K562 (cell line): ENCODE results near the gene PSD4. TPM values are rescaled to one million over a fixed set of nuclear protein-coding genes. Genes with fewer than 3 reads are reported as not detected.

Experiments
- ATAC-seq: fragments of 200-7000 bp; cut with Tn5 transposase; 3 replicates; pipeline ENCODE4 v1.9.1; 2020; ENCODE audit warnings: moderate library complexity
- BruUV-seq: library from RNA; stranded (reverse); fragments of 400-500 nt; replicated peaks from 2 replicates; lab custom pipeline; 2021; lab: Mats Ljungman, UMichigan
- CTCF ChIA-PET: fragments of 300-600 bp; formaldehyde crosslinking; extraction: SDS; loops from one replicate; lab custom pipeline; 2021; ENCODE audit warnings: low intra/inter-chr PET ratio; lab: Yijun Ruan, JAX
- POLR2A ChIA-PET: fragments of 300-600, 350-650 bp; sonication (Branson Sonifier 250); formaldehyde crosslinking; extraction: SDS; loops from one replicate; lab custom pipeline; 2021; ENCODE audit warnings: antibody characterized with exemption, inconsistent platforms; lab: Yijun Ruan, JAX
- DNase-seq, 4 experiments: peaks; one replicate each; pipeline versions ENCODE4 v3.0.0 to v3.0.0-alpha.2; 2011 to 2018; ENCODE audit warnings: low spot score in 3 of 4, mixed read lengths in 3 of 4; ENCODE audit errors: extremely low read depth in 1 of 4
- FAIRE-seq: peaks from 2 replicates; lab custom pipeline; 2011; peaks lifted over from hg19 to GRCh38; lab: Jason Lieb, UNC
- H2AFZ ChIP-seq: 2 replicates; pipeline ENCODE4 v1.6.0; 2011; ENCODE audit warnings: low read depth, low read length, control low read depth, inconsistent platforms
- H3K27ac ChIP-seq: fragments of 200-600 bp; 3 replicates; pipeline ENCODE4 v1.8.0; 2011; ENCODE audit warnings: low read depth, mild to moderate bottlenecking, control low read depth, inconsistent platforms, low read length, moderate library complexity, mixed read lengths; ENCODE audit errors: extremely low read depth
- H3K27me3 ChIP-seq, 2 experiments: fragments of 300-600 bp in 1 of 2; 2 replicates in 1 of 2; 3 replicates in 1 of 2; pipeline versions ENCODE4 v1.6.0 to v1.8.0; 2011; ENCODE audit warnings: inconsistent platforms in 2 of 2, low read length in 2 of 2, mild to moderate bottlenecking in 1 of 2, mixed read lengths in 1 of 2, moderate library complexity in 1 of 2; ENCODE audit not compliant: control insufficient read depth in 2 of 2, insufficient read depth in 2 of 2
- H3K36me3 ChIP-seq: fragments of 300-600 bp; 3 replicates; pipeline ENCODE4 v1.8.0; 2011; ENCODE audit warnings: mild to moderate bottlenecking, low read length, inconsistent platforms; ENCODE audit not compliant: control insufficient read depth, insufficient read depth
- H3K4me1 ChIP-seq, 2 experiments: fragments of 200-600 bp in 1 of 2; replicated peaks in 1 of 2; 2 replicates in 1 of 2; 3 replicates in 1 of 2; pipeline versions ENCODE4 v1.5.1 to v1.8.0; 2011; ENCODE audit warnings: inconsistent platforms in 2 of 2, low read length in 2 of 2, mild to moderate bottlenecking in 1 of 2, mixed read lengths in 1 of 2, moderate library complexity in 1 of 2; ENCODE audit not compliant: control insufficient read depth in 2 of 2, insufficient read depth in 2 of 2
- H3K4me2 ChIP-seq: 2 replicates; pipeline ENCODE4 v1.6.1; 2011; ENCODE audit warnings: low read length, control low read depth, inconsistent platforms, mixed read lengths; ENCODE audit not compliant: insufficient read depth
- H3K4me3 ChIP-seq: fragments of 200-600 bp; sonication (generic), shearing (Covaris generic); 2 replicates; pipeline ENCODE4 v1.5.1; 2016; ENCODE audit warnings: control low read depth, inconsistent platforms
- H3K79me2 ChIP-seq: fragments of 200-600 bp; 3 replicates; pipeline ENCODE4 v1.8.0; 2011; ENCODE audit warnings: low read length, inconsistent platforms; ENCODE audit not compliant: control insufficient read depth, insufficient read depth
- H3K9ac ChIP-seq, 2 experiments: 2 replicates each; pipeline versions ENCODE4 v1.6.0 to v1.6.1; 2011; ENCODE audit warnings: low read depth in 2 of 2, low read length in 2 of 2, control low read depth in 1 of 2, inconsistent platforms in 1 of 2, mild to moderate bottlenecking in 1 of 2, mixed read lengths in 1 of 2; ENCODE audit not compliant: insufficient read depth in 1 of 2
- H3K9me1 ChIP-seq: one replicate; pipeline ENCODE4 v1.6.0; 2011; ENCODE audit warnings: inconsistent platforms, mild to moderate bottlenecking, low read length, moderate library complexity; ENCODE audit not compliant: control insufficient read depth, insufficient read depth
- H3K9me3 ChIP-seq: replicated peaks from 2 replicates; pipeline ENCODE4 v1.5.1; 2011; ENCODE audit warnings: low read depth, low read length, inconsistent platforms; ENCODE audit not compliant: control insufficient read depth, insufficient read depth
- H4K20me1 ChIP-seq: replicated peaks from 2 replicates; pipeline ENCODE4 v1.6.1; 2011; ENCODE audit warnings: low read length, inconsistent platforms, mixed read lengths; ENCODE audit not compliant: control insufficient read depth, insufficient read depth
- ARNT ChIP-seq, 2 experiments: fragments of 450-650 bp; IDR thresholded peaks; 2 replicates each; pipeline ENCODE4 v1.6.1; 2016; ENCODE audit warnings: mild to moderate bottlenecking in 1 of 2
- ESRRA ChIP-seq: fragments of 450-650 bp; IDR thresholded peaks from 2 replicates; pipeline ENCODE4 v1.6.1; 2014; ENCODE audit warnings: low read depth, mild to moderate bottlenecking, moderate library complexity, borderline replicate concordance
- HIVEP1 ChIP-seq: fragments of 250-450 bp; sonication (Bioruptor Pico); IDR thresholded peaks from 2 replicates; pipeline ENCODE4 v1.4.0; 2020; ENCODE audit warnings: mild to moderate bottlenecking
- NCOA2 ChIP-seq, 2 experiments: fragments of 450-650 bp; IDR thresholded peaks; 2 replicates each; pipeline ENCODE4 v1.6.1; 2018; ENCODE audit warnings: mild to moderate bottlenecking in 2 of 2, moderate library complexity in 1 of 2; ENCODE audit not compliant: partially characterized antibody in 2 of 2
- NR3C1 ChIP-seq: sonication (generic); formaldehyde crosslinking; IDR thresholded peaks from 2 replicates; pipeline ENCODE4 v1.8.1; 2022; ENCODE audit warnings: missing genetic modification reagents
- RBM25 ChIP-seq: fragments of 200-400 bp; formaldehyde crosslinking; IDR thresholded peaks from 2 replicates; pipeline ENCODE4 v1.6.1; 2018; ENCODE audit warnings: low read length, low read depth, moderate library complexity; ENCODE audit not compliant: severe bottlenecking
- ZNF431 ChIP-seq: sonication (generic); formaldehyde crosslinking; IDR thresholded peaks from 2 replicates; pipeline ENCODE4 v1.8.0; 2022; ENCODE audit warnings: mild to moderate bottlenecking, missing genetic modification reagents
- WGBS: fragments of 100-300 bp; shearing (Covaris generic); methylation state at CpG from one replicate; pipeline ENCODE4 v1.1.6; 2016; ENCODE audit warnings: low coverage, mixed read lengths; ENCODE audit not compliant: insufficient coverage; ENCODE audit errors: missing lambda C conversion rate; 5-methylcytosine and 5-hydroxymethylcytosine counted together
- in situ Hi-C: fragments of 300-500 bp; cut with MboI; formaldehyde crosslinking; loops from 4 replicates; pipeline ENCODE4 v1.15.0; 2018; ENCODE audit warnings: inconsistent platforms, mixed read lengths
- intact Hi-C: fragments of 100-400 bp; cut with micrococcal nuclease; formaldehyde crosslinking; loops from 2 replicates; pipeline ENCODE4 v1.14.2; 2022
- polyA plus RNA-seq, 8 experiments: library from polyadenylated mRNA; depleted of rRNA in 4 of 8; stranded (reverse) in 5 of 8; unstranded in 3 of 8; fragments of >200 nt; fragmentation: Nextera tagmentation in 2 of 8; fragmentation: Illumina TruSeq in 1 of 8; extraction: Ambion mirVana in 2 of 8; extraction: Trizol in 1 of 8; gene quantifications; 2 replicates each; pipeline versions ENCODE4 v1.2.1 to v1.2.3, GENCODE V29; 2011 to 2014; ENCODE audit warnings: inconsistent platforms in 1 of 8, missing spikeins in 1 of 8
- total RNA-seq, 7 experiments: library from RNA; depleted of rRNA in 6 of 7; stranded (reverse); fragments of >200 nt in 6 of 7; fragmentation: Illumina TruSeq in 2 of 7; extraction: Trizol in 2 of 7; gene quantifications; 2 replicates each; pipeline versions ENCODE4 v1.2.1 to v1.2.3, GENCODE V29; 2011 to 2021; ENCODE audit warnings: low replicate concordance in 1 of 7
- TF ChIP-seq, protein P1 (sequence below): sonication (generic); formaldehyde crosslinking; IDR thresholded peaks from 2 replicates; pipeline ENCODE4 v1.8.1; 2023; ENCODE audit warnings: mild to moderate bottlenecking, missing genetic modification reagents

PSD4 gene
- total and polyA plus RNA-seq, 9 of the 15 experiments (the other 6 are each of a cell fraction or from before 2014, with no cell fraction given) = 0.46 to 54.0 (median 20.8) TPM

DNA sequence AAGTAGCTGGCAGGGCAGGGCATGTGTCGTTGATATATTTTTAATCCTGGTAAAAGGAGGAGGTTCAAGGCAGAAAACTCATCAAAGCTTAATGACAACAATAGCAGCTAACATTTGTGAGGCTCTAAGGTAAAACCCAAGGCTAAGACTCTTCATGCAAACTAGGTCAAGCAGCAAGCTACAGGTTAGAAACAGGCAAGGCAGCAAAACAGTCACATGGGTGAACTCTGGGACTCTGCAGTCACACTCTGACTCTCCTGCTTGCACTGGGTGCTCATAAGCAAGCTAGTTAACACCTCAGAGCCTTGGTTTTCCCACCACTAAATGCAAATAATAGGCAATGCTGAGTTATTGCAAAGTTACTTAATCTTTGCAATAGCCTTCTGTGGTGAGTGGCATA is 38.5 kb upstream of the PSD4 start:
- Histone ChIP-seq H2AFZ (no peak overlapping the region), H4K20me1 (no peaks in the 10 kb centered on the region), H3K36me3 (no peaks in the 10 kb centered on the region), H3K9me1 (no peaks in the 10 kb centered on the region), H3K27ac (no peak overlapping the region), H3K4me1 (peaks cover 0 to 5% of the 10 kb centered on the region in 2 experiments; a peak in 2 of 5 replicates), H3K4me3 (no peak overlapping the region), H3K9me3 (no peaks in the 10 kb centered on the region), H3K9ac (no peak overlapping the region), H3K79me2 (no peaks in the 10 kb centered on the region), H3K4me2 (no peak overlapping the region), H3K27me3 (peaks cover 3 to 15% of the 10 kb centered on the region in 2 experiments; a peak in 3 of 5 replicates)
- ChIA-PET CTCF (no interaction called here), POLR2A (no interaction called here)
- in situ Hi-C loops = loop anchor here (5.0 kb wide), 1 partner anchor 237 kb away; no protein-coding TSS in a partner anchor
- TF ChIP-seq NCOA2 (IDR thresholded peaks at IDR 0.05; ENCODE audit: partially characterized antibody in 2 of 2) = no peak
- no peak for TF ChIP-seq ZNF431 (CRISPR knock-in tag)
- TF ChIP-seq ESRRA = no peak
- no peak for TF ChIP-seq NR3C1 (CRISPR knock-in tag)
- TF ChIP-seq ARNT (IDR thresholded peaks at IDR 0.05) = no peak
- TF ChIP-seq RBM25 = no peak
- TF ChIP-seq, protein P1, sequence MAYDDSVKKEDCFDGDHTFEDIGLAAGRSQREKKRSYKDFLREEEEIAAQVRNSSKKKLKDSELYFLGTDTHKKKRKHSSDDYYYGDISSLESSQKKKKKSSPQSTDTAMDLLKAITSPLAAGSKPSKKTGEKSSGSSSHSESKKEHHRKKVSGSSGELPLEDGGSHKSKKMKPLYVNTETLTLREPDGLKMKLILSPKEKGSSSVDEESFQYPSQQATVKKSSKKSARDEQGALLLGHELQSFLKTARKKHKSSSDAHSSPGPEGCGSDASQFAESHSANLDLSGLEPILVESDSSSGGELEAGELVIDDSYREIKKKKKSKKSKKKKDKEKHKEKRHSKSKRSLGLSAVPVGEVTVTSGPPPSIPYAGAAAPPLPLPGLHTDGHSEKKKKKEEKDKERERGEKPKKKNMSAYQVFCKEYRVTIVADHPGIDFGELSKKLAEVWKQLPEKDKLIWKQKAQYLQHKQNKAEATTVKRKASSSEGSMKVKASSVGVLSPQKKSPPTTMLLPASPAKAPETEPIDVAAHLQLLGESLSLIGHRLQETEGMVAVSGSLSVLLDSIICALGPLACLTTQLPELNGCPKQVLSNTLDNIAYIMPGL = no peak
- no peak for TF ChIP-seq HIVEP1 (CRISPR knock-in tag)
- no TSS peak for BruUV-seq
- DNase-seq (no peak), ATAC-seq (no peak), FAIRE-seq (no peak)
- 0% methylated on average over 1 of the region's 1 CpG for WGBS
- intact Hi-C loops = loop anchor here (5.0 kb wide), 4 partner anchors 37 to 257 kb away; partner anchors contain the start of gene PSD4
